ENCODE measurements around the gene VWC2. TPM values are rescaled to one million over a fixed set of nuclear protein-coding genes. Genes with fewer than 3 reads are reported as not detected.

The VWC2 gene
- total RNA-seq, 1 experiment from 2014 or later, result not detected

DNA sequence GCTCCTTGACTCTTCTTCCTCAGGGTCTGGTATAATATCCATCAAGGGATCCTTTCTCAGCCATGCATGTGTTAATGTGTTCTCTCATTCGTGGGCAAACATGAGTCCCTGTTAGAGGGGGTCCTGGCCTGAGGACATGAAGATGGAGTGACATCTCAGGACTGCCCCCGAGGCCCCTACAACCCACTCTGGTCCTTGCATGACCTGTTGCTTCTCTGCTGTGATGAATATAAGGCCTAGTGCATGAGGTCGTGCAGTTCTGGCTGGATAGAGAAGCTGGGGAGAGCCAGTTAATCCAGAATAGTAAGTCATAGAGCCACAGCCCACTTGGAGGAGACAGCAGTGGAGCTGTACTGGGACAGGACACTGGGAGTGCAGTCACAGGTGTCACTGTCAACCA is 4.6 kb upstream of the VWC2 start:
- no peak for DNase-seq (ENCODE audit: unreplicated experiment)
- CTCF ChIA-PET, result no interaction called here
- H3K4me1 Mint-ChIP-seq (ENCODE audit: insufficient read depth, unreplicated experiment), result no peaks in the 10 kb centered on the region
- TF ChIP-seq, protein P1, sequence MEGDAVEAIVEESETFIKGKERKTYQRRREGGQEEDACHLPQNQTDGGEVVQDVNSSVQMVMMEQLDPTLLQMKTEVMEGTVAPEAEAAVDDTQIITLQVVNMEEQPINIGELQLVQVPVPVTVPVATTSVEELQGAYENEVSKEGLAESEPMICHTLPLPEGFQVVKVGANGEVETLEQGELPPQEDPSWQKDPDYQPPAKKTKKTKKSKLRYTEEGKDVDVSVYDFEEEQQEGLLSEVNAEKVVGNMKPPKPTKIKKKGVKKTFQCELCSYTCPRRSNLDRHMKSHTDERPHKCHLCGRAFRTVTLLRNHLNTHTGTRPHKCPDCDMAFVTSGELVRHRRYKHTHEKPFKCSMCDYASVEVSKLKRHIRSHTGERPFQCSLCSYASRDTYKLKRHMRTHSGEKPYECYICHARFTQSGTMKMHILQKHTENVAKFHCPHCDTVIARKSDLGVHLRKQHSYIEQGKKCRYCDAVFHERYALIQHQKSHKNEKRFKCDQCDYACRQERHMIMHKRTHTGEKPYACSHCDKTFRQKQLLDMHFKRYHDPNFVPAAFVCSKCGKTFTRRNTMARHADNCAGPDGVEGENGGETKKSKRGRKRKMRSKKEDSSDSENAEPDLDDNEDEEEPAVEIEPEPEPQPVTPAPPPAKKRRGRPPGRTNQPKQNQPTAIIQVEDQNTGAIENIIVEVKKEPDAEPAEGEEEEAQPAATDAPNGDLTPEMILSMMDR (IDR thresholded peaks at IDR 0.05; ENCODE audit: unreplicated experiment), result no peak
- H3K4me3 Mint-ChIP-seq (ENCODE audit: unreplicated experiment), result no peak overlapping the region
- H3K36me3 Mint-ChIP-seq (ENCODE audit: insufficient read depth, unreplicated experiment), result no peaks in the 10 kb centered on the region
- POLR2A ChIA-PET, result no interaction called here
- no TSS peak for BruUV-seq (replicated peaks)
- H3K27ac Mint-ChIP-seq (ENCODE audit: low read depth, unreplicated experiment), result no peak overlapping the region
- H3K9me3 Mint-ChIP-seq (ENCODE audit: unreplicated experiment), result peaks cover 7% of the 10 kb centered on the region
- intact Hi-C loops (cut with micrococcal nuclease), result no loop called here
- H3K27me3 Mint-ChIP-seq (ENCODE audit: insufficient read depth, unreplicated experiment), result peaks cover 46% of the 10 kb centered on the region

DNA sequence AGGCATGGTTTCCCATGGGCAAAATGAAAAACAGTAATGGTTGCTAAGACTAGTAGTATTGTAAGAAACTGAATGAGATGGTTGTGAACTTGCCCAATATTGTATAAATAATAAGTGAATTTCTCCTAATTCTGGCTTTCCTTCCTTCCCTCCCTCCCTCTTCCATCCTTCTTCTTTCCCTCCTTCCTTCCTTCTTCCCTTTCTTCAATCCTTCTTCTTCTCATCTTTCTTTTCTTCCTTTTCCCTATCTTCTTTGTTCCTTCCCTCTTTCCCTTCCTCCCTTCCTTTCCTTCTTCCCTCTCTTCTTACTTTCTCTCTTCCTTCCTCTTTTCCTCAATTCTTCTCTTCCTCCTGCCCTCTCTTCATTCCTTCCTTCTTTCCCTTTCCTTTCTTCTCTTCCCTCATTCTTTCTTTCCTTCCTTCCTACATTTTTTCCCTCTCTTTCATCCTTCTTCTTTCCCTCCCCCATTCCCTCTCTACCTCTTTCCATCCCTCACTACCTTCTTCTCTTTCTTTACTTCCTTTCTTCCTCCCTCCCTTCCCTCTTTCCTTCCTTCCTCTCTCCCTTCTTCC is 4.1 kb upstream of the VWC2 start:
- intact Hi-C loops (cut with micrococcal nuclease), result no loop called here
- CTCF ChIA-PET, result no interaction called here
- DNase-seq (ENCODE audit: unreplicated experiment), result no peak
- H3K27me3 Mint-ChIP-seq (ENCODE audit: insufficient read depth, unreplicated experiment), result peaks cover 41% of the 10 kb centered on the region
- H3K27ac Mint-ChIP-seq (ENCODE audit: low read depth, unreplicated experiment), result no peak overlapping the region
- BruUV-seq (replicated peaks), result no TSS peak
- no peak overlapping the region for H3K4me3 Mint-ChIP-seq (ENCODE audit: unreplicated experiment)
- no peaks in the 10 kb centered on the region for H3K4me1 Mint-ChIP-seq (ENCODE audit: insufficient read depth, unreplicated experiment)
- no peaks in the 10 kb centered on the region for H3K36me3 Mint-ChIP-seq (ENCODE audit: insufficient read depth, unreplicated experiment)
- TF ChIP-seq, protein P1 (IDR thresholded peaks at IDR 0.05; ENCODE audit: unreplicated experiment), result no peak
- POLR2A ChIA-PET, result no interaction called here
- peaks cover 7% of the 10 kb centered on the region for H3K9me3 Mint-ChIP-seq (ENCODE audit: unreplicated experiment)

DNA sequence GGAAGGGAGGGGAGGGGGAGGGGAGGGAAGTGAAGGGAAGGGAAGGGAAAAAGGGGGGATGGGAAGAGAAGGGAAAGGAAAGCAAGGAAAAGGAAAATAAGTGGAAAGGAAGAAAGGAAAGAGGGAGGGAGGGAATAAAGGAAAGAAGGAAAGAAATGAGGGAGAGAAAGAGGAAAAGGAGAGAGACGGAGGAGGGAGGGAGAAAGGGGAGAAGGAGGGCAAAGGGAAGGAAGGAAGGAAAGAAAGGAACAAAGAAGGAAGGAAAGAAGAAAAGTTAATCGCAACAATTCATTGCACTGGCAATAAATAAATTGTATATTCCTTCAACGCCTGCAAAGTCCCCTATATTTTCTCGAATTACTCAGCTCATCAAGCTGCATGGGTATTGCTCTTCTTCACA is 2.6 kb upstream of the VWC2 start:
- TF ChIP-seq, protein P1 (IDR thresholded peaks at IDR 0.05; ENCODE audit: unreplicated experiment), result no peak
- peaks cover 33% of the 10 kb centered on the region for H3K27me3 Mint-ChIP-seq (ENCODE audit: insufficient read depth, unreplicated experiment)
- ChIA-PET POLR2A (interaction anchor here (0.7 kb wide), 1 partner anchor 9 kb away, joined by 3 read pairs; no protein-coding TSS in a partner anchor), CTCF (no interaction called here)
- no peaks in the 10 kb centered on the region for H3K36me3 Mint-ChIP-seq (ENCODE audit: insufficient read depth, unreplicated experiment)
- no peak overlapping the region for H3K27ac Mint-ChIP-seq (ENCODE audit: low read depth, unreplicated experiment)
- no peaks in the 10 kb centered on the region for H3K4me1 Mint-ChIP-seq (ENCODE audit: insufficient read depth, unreplicated experiment)
- H3K4me3 Mint-ChIP-seq (ENCODE audit: unreplicated experiment), result no peak overlapping the region
- DNase-seq (ENCODE audit: unreplicated experiment), result no peak
- BruUV-seq (replicated peaks), result no TSS peak
- intact Hi-C loops (cut with micrococcal nuclease), result no loop called here
- peaks cover 7% of the 10 kb centered on the region for H3K9me3 Mint-ChIP-seq (ENCODE audit: unreplicated experiment)

DNA sequence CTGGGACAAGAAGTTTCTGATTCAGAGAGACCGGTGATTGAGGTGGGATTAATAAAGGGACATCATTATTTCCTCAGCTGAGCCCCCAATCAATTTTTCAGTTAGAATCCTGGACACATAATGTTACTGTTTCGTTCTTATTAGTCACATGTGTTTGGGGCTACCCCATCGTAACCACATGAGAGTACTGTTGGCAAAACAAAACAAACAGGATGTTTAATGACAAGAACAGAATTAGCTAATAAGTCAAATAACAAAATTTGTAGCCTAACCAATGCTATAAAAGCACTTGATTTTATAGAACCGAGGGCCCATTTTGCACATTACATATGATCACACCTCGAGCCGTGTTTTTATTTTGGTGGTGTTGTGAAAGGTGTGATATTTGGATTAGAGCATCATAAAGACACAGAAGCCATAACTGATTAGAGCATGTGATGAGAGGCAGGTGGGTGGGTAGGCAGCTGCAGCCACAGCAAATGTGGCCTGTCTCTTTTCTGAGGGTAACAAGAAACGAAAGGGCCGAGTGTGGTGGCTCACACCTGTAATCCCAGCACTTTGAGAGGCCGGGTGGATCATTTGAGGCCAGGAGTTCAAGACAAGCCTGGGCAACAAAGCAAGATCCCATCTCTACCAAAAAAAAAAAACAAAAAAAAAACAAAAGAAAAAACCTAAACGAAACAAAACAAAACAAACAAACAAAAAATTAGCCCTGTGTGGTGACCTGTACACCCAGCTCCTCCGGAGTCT is 1.8 kb upstream of the VWC2 start:
- TF ChIP-seq, protein P1 (IDR thresholded peaks at IDR 0.05; ENCODE audit: unreplicated experiment), result no peak
- peaks cover 33% of the 10 kb centered on the region for H3K27me3 Mint-ChIP-seq (ENCODE audit: insufficient read depth, unreplicated experiment)
- no peaks in the 10 kb centered on the region for H3K4me1 Mint-ChIP-seq (ENCODE audit: insufficient read depth, unreplicated experiment)
- ChIA-PET POLR2A (interaction anchor here (0.7 kb wide), 1 partner anchor 9 kb away, joined by 3 read pairs; no protein-coding TSS in a partner anchor), CTCF (no interaction called here)
- no peaks in the 10 kb centered on the region for H3K36me3 Mint-ChIP-seq (ENCODE audit: insufficient read depth, unreplicated experiment)
- BruUV-seq (replicated peaks), result no TSS peak
- intact Hi-C loops (cut with micrococcal nuclease), result no loop called here
- no peak overlapping the region for H3K4me3 Mint-ChIP-seq (ENCODE audit: unreplicated experiment)
- H3K27ac Mint-ChIP-seq (ENCODE audit: low read depth, unreplicated experiment), result no peak overlapping the region
- DNase-seq (ENCODE audit: unreplicated experiment), result no peak
- H3K9me3 Mint-ChIP-seq (ENCODE audit: unreplicated experiment), result peaks cover 7% of the 10 kb centered on the region
